NCI-H146 treated with DMSO at 0.1 percent for 48 hours (cell line): ENCODE measurements around the gene RNF227.
"Not testable (repeated sequence)": the region's sequence is repeated elsewhere in the genome, so short reads cannot be mapped to it uniquely, and the experiment has no call there.

Source experiments
- DNase-seq: peaks from one replicate; lab custom pipeline; 2025; ENCODE audit not compliant: unreplicated experiment; lab: John Stamatoyannopoulos, UW

The RNF227 gene

DNA sequence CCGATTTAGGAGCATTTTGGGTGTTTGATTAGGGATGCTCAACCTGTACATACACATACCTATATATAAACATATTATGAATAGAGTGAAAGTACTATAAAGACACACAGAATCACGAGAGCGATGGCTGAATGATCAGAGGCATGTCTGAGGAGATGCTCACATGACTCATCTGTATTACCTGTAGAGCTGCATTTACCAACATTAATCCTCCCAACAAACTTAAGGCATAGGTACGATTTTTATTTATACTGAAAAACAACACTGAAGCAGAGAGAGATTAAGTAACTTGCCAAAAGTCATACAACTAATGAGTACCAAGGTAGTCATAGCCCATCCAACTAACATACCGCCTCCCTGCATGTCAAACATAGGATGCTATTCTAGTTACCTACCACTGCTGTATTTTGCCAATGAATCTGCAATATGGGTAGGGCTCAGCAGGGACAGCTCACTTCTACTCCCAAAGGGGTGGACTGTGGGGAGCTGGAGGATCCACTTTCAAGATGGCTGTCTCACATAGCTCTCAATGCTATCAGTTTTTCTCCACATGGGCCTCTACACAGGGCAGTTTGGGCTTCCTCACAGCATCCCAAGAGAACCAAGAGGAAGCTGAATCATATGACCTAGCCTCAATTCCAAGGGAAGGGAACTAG lies 51.0 kb downstream of the RNF227 start:
- no peak for DNase-seq

DNA sequence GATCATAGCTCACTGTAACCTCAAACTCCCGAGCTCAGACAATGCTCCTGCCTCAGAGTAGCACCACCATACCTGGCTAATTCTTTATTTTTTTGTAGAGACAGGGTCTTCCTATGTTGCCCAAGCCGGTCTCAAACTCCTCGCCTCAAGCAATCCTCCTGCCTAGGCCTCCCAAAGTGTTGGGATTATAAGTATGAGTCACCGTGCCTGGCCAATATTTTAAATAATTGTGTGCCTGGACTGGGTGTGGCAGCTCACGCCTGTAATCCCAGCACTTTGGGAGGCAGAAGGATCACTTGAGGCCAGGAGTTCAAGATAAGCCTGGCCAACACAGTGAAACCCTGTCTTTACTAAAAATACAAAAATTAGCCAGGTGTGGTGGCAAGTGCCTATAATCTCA lies 51.7 kb downstream of the RNF227 start:
- not testable (repeated sequence) for DNase-seq
